B cell (primary cell): ENCODE measurements around the gene PSMG4.

ENCODE experiments used
- CTCF ChIP-seq: fragments of 200-600 bp; IDR thresholded peaks from one replicate; pipeline ENCODE4 v1.8.0; 2022; ENCODE audit warnings: antibody characterized with exemption, mild to moderate bottlenecking
- EZH2 ChIP-seq: IDR thresholded peaks from 2 replicates; pipeline ENCODE4 v1.6.1; 2012; ENCODE audit warnings: borderline replicate concordance, low read depth, mild to moderate bottlenecking, moderate library complexity, low read length; ENCODE audit not compliant: insufficient read depth, poor library complexity, severe bottlenecking

GRCh38 chr6:3212261-3212660 is 46.5 kb upstream of the PSMG4 start:
- TF ChIP-seq CTCF, result no peak
- TF ChIP-seq EZH2, result no peak
